ENCODE measurements around the gene SIL1. TPM values are rescaled to one million over a fixed set of nuclear protein-coding genes. Genes with fewer than 3 reads are reported as not detected.

SIL1 gene
- total and polyA plus RNA-seq, 2 of the 8 experiments (the other 6 are each of a cell fraction or from before 2014, with no cell fraction given) = 8.3 to 12.8 TPM

DNA sequence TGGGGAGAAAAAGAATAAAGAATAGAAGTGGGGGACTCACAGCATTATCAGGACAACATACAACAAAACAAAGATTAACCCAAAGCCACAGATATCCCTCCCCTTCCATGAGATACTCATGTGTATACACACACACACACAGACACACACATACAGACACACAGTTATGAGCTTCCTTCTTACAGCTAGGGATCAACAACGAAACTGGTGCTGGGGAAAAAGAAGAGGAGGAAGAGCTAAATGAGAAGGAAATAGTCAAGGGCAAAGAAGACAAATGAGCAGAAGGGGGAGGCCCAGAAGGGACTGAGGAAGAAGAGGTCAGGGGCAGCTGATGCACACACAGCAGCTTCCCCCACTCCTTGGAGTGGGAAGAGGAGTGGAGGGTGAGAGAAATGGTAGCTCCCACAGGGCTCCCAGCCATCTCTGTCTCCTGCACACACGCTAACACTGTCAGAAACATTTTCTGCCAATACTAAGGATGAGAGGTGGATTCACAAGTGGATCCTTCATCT lies 66.2 kb downstream of the SIL1 start:
- no peak overlapping the region for H3K23ac ChIP-seq (ENCODE audit: insufficient read length)
- H4K20me1 ChIP-seq (replicated peaks in 1 of 2; ENCODE audit: control insufficient read depth in 1 of 2, insufficient read depth in 2 of 2, low read length in 2 of 2) = no peaks in the 10 kb centered on the region
- H3K27me3 ChIP-seq (replicated peaks in 1 of 4; ENCODE audit: control insufficient read depth in 3 of 4, extremely low read depth in 1 of 4, insufficient read depth in 3 of 4, low read length in 3 of 4) = no peaks in the 10 kb centered on the region
- H2BK12ac ChIP-seq (ENCODE audit: low read depth, low read length) = peak overlapping the region; percentile 40; the same call in 1 of the 2 replicates
- CTCF ChIA-PET (ENCODE audit: partially characterized antibody) = interaction anchor here (0.6 to 1.5 kb wide), 4 partner anchors 10 to 114 kb away, joined by 3 to 6 read pairs (median 4); no protein-coding TSS in a partner anchor
- no peak overlapping the region for H2BK20ac ChIP-seq (ENCODE audit: low read length)
- no peak overlapping the region for H3K4me3 ChIP-seq (ENCODE audit: extremely low read depth in 1 of 4, insufficient read depth in 2 of 4, low read depth in 3 of 4, low read length in 4 of 4)
- no peak overlapping the region for H2BK120ac ChIP-seq (replicated peaks; ENCODE audit: low read depth, low read length)
- DNase-seq (ENCODE audit: low read depth in 1 of 2, low spot score in 2 of 2) (no peak), FAIRE-seq (no peak)
- H2AFZ ChIP-seq (ENCODE audit: low read length) = no peak overlapping the region
- no peaks in the 10 kb centered on the region for H3K23me2 ChIP-seq (ENCODE audit: low read depth, low read length)
- 88% methylated on average over 2 of the region's 2 CpGs; no CpG with 5 or more reads in 1 of the 2 experiments for WGBS, 2 experiments (ENCODE audit: extremely low coverage in 1 of 2, insufficient coverage in 1 of 2, insufficient read length in 1 of 2, insufficient replicate concordance in 2 of 2, low coverage in 1 of 2, low lambda C conversion rate in 2 of 2, missing lambda C conversion rate in 1 of 2)
- H3K9ac ChIP-seq (replicated peaks in 1 of 4; ENCODE audit: extremely low read depth in 1 of 4, low read depth in 3 of 4, low read length in 3 of 4) = no peak overlapping the region
- H3K14ac ChIP-seq (ENCODE audit: insufficient read length) = peak overlapping the region; percentile 0
- H3K56ac ChIP-seq (replicated peaks; ENCODE audit: insufficient read length, low read depth, low read length) = no peak overlapping the region
- no peak overlapping the region; the same call in 1 of the 2 replicates for H3K18ac ChIP-seq (ENCODE audit: extremely low read depth, low read length)
- H3K9me3 ChIP-seq (ENCODE audit: insufficient read depth in 2 of 2, low read depth in 1 of 2, low read length in 1 of 2) = no peaks in the 10 kb centered on the region
- peak overlapping the region; percentile 25 for H4K91ac ChIP-seq (replicated peaks; ENCODE audit: insufficient read length, low read length)
- H3K4ac ChIP-seq (replicated peaks; ENCODE audit: insufficient read length, low read depth, low read length) = no peak overlapping the region
- no peaks in the 10 kb centered on the region for H3K79me2 ChIP-seq (ENCODE audit: control insufficient read depth in 1 of 2, insufficient read depth in 2 of 2, low read length in 2 of 2)
- no peak overlapping the region for H4K5ac ChIP-seq (ENCODE audit: insufficient read length, low read depth, low read length)
- no peaks in the 10 kb centered on the region for H3K36me3 ChIP-seq (ENCODE audit: control insufficient read depth in 2 of 4, insufficient read depth in 4 of 4, low read length in 3 of 4)
- H2BK15ac ChIP-seq (ENCODE audit: low read length) = no peak overlapping the region
- H3K4me2 ChIP-seq (ENCODE audit: insufficient read depth in 1 of 2, low read depth in 2 of 2, low read length in 2 of 2) = 0 out of 4 replicates have a peak overlapping the region, but pooled peaks of 1 of the 2 experiments have one; percentile 21
- POLR2A ChIA-PET (ENCODE audit: partially characterized antibody) = interaction anchor here (0.6 to 1.7 kb wide), 2 partner anchors 88 to 162 kb away, joined by 3 to 5 read pairs; partner anchors contain the start of gene MATR3
- no peaks in the 10 kb centered on the region for H3K79me1 ChIP-seq (ENCODE audit: low read depth, low read length)
- TF ChIP-seq BRCA1 (IDR thresholded peaks at IDR 0.05; ENCODE audit: low read depth, low read length) = no peak
- no peak overlapping the region for H4K8ac ChIP-seq (ENCODE audit: extremely low read depth, insufficient read depth, low read length)
- no peak overlapping the region for H2BK5ac ChIP-seq (ENCODE audit: low read depth, low read length)
- no peak overlapping the region for H3K27ac ChIP-seq (ENCODE audit: low read depth, low read length)
- H3K4me1 ChIP-seq (replicated peaks in 1 of 4; ENCODE audit: control insufficient read depth in 3 of 4, insufficient read depth in 4 of 4, low read length in 3 of 4) = peaks cover 0 to 7% (median 4%) of the 10 kb centered on the region in 4 experiments; a peak in 6 of 7 replicates
- no peak overlapping the region for H2AK5ac ChIP-seq (ENCODE audit: low read depth, low read length)
